ENCODE results near the gene CDKN2B-AS1.

DNA sequence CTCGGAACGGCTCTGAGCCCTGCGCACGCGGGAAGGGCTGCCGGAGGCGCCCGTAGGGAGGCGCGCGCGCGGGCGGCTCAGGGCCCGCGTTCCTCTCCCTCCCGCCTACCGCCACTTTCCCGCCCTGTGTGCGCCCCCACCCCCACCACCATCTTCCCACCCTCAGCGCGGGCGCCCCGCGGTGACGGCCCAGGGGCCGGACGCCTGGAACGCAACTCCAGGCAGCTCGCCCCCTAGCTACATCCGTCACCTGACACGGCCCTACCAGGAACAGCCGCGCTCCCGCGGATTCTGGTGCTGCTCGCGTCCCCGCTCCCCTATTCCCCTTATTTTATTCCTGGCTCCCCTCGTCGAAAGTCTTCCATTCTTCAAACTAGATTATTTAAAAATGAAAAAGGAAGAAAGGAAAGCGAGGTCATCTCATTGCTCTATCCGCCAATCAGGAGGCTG is at the start of gene CDKN2B-AS1:
- no peak for TF ChIP-seq EZH2 (IDR thresholded peaks at IDR 0.05; ENCODE audit: insufficient read depth, poor library complexity, severe bottlenecking)
- TF ChIP-seq EZH2phosphoT487 (IDR thresholded peaks at IDR 0.05; ENCODE audit: insufficient read depth, low read depth) = no peak

Measured in GM23248 (cell line).